Measurements from ENCODE around the gene CAPS2.

CAPS2 gene

GRCh38 chr12:75315518-75315917 is 14.6 kb downstream of the CAPS2 start:
- Histone ChIP-seq H3K9me3 (ENCODE audit: low read length) (no peaks in the 10 kb centered on the region), H4K20me1 (ENCODE audit: insufficient read depth, low read length) (no peaks in the 10 kb centered on the region), H3K27ac (ENCODE audit: low read depth, low read length, poor library complexity, severe bottlenecking) (no peak overlapping the region), H3K36me3 (ENCODE audit: insufficient read depth, low read length) (no peaks in the 10 kb centered on the region), H3K9ac (ENCODE audit: low read length) (no peak overlapping the region), H3F3A (ENCODE audit: insufficient read depth, low read length) (no peaks in the 10 kb centered on the region), H3K4me3 (ENCODE audit: low read depth, low read length, poor library complexity, severe bottlenecking) (no peak overlapping the region), H2AFZ (ENCODE audit: low read length) (no peak overlapping the region), H3K27me3 (ENCODE audit: insufficient read depth, low read length) (no peaks in the 10 kb centered on the region), H3K9me2 (ENCODE audit: low read depth, low read length) (no peaks in the 10 kb centered on the region), H3K79me2 (ENCODE audit: insufficient read depth, low read length) (no peaks in the 10 kb centered on the region), H3K4me2 (ENCODE audit: low read length) (no peak overlapping the region), H3K4me1 (ENCODE audit: insufficient read depth, low read length, severe bottlenecking) (no peaks in the 10 kb centered on the region)
- TF ChIP-seq, protein P1, sequence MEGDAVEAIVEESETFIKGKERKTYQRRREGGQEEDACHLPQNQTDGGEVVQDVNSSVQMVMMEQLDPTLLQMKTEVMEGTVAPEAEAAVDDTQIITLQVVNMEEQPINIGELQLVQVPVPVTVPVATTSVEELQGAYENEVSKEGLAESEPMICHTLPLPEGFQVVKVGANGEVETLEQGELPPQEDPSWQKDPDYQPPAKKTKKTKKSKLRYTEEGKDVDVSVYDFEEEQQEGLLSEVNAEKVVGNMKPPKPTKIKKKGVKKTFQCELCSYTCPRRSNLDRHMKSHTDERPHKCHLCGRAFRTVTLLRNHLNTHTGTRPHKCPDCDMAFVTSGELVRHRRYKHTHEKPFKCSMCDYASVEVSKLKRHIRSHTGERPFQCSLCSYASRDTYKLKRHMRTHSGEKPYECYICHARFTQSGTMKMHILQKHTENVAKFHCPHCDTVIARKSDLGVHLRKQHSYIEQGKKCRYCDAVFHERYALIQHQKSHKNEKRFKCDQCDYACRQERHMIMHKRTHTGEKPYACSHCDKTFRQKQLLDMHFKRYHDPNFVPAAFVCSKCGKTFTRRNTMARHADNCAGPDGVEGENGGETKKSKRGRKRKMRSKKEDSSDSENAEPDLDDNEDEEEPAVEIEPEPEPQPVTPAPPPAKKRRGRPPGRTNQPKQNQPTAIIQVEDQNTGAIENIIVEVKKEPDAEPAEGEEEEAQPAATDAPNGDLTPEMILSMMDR (IDR thresholded peaks at IDR 0.05; ENCODE audit: low read length): no peak

DNA sequence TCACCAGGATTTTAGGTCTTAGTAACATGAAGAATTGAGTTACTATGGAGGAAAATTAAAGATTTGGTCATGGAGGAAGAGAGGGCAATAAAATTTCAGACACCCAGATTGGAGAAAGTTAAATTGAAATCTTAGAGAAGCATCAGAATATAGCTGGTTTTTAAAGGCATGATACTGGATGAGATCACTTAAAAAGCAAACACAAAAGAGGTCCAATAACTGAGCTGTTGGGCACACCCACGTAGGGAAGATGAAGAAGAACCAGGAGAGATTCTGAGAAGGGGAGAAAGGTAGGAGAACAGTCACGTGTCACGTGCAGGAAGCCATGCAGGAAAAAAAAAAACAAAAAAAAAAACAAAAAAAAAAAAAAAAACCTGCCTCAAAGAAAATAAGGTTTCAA is 18.8 kb downstream of the CAPS2 start:
- no peak overlapping the region for H2AFZ ChIP-seq (ENCODE audit: low read length)
- H3K79me2 ChIP-seq (ENCODE audit: insufficient read depth, low read length): no peaks in the 10 kb centered on the region
- no peaks in the 10 kb centered on the region for H3K9me3 ChIP-seq (ENCODE audit: low read length)
- no peaks in the 10 kb centered on the region for H4K20me1 ChIP-seq (ENCODE audit: insufficient read depth, low read length)
- no peaks in the 10 kb centered on the region for H3K27me3 ChIP-seq (ENCODE audit: insufficient read depth, low read length)
- H3K4me3 ChIP-seq (ENCODE audit: low read depth, low read length, poor library complexity, severe bottlenecking): no peak overlapping the region
- H3K4me2 ChIP-seq (ENCODE audit: low read length): no peak overlapping the region
- no peaks in the 10 kb centered on the region for H3K4me1 ChIP-seq (ENCODE audit: insufficient read depth, low read length, severe bottlenecking)
- no peak overlapping the region for H3K27ac ChIP-seq (ENCODE audit: low read depth, low read length, poor library complexity, severe bottlenecking)
- no peaks in the 10 kb centered on the region for H3K36me3 ChIP-seq (ENCODE audit: insufficient read depth, low read length)
- H3F3A ChIP-seq (ENCODE audit: insufficient read depth, low read length): no peaks in the 10 kb centered on the region
- no peak overlapping the region for H3K9ac ChIP-seq (ENCODE audit: low read length)
- TF ChIP-seq EZH2 (IDR thresholded peaks at IDR 0.05; ENCODE audit: borderline replicate concordance, low read length): no peak
- TF ChIP-seq, protein P1 (IDR thresholded peaks at IDR 0.05; ENCODE audit: low read length): no peak
- no peaks in the 10 kb centered on the region for H3K9me2 ChIP-seq (ENCODE audit: low read depth, low read length)

GRCh38 chr12:75308279-75308678 is 21.8 kb downstream of the CAPS2 start:
- Histone ChIP-seq H3K79me2 (ENCODE audit: insufficient read depth, low read length) (no peaks in the 10 kb centered on the region), H3K4me3 (ENCODE audit: low read depth, low read length, poor library complexity, severe bottlenecking) (no peak overlapping the region), H3K27me3 (ENCODE audit: insufficient read depth, low read length) (no peaks in the 10 kb centered on the region), H3K36me3 (ENCODE audit: insufficient read depth, low read length) (no peaks in the 10 kb centered on the region), H4K20me1 (ENCODE audit: insufficient read depth, low read length) (no peaks in the 10 kb centered on the region), H3K9me3 (ENCODE audit: low read length) (no peaks in the 10 kb centered on the region), H3F3A (ENCODE audit: insufficient read depth, low read length) (no peaks in the 10 kb centered on the region), H2AFZ (ENCODE audit: low read length) (no peak overlapping the region), H3K9me2 (ENCODE audit: low read depth, low read length) (no peaks in the 10 kb centered on the region), H3K27ac (ENCODE audit: low read depth, low read length, poor library complexity, severe bottlenecking) (no peak overlapping the region), H3K4me1 (ENCODE audit: insufficient read depth, low read length, severe bottlenecking) (no peaks in the 10 kb centered on the region), H3K4me2 (ENCODE audit: low read length) (no peak overlapping the region), H3K9ac (ENCODE audit: low read length) (no peak overlapping the region)
- TF ChIP-seq EZH2 (IDR thresholded peaks at IDR 0.05; ENCODE audit: borderline replicate concordance, low read length): no peak
- TF ChIP-seq, protein P1 (IDR thresholded peaks at IDR 0.05; ENCODE audit: low read length): no peak

Data from OCI-LY1 (cell line).